ENCODE measurements around the gene AASS.
A peak's percentile ranks its signal among the peaks of the same experiment; 100 is the strongest.
"Not testable (repeated sequence)": the region's sequence is repeated elsewhere in the genome, so short reads cannot be mapped to it uniquely, and the experiment has no call there.

AASS gene

GRCh38 chr7:122143751-122144711 lies at the start of gene AASS:
AASS (minus strand) TSS chr7:122144249; CDS start chr7:122133726, 10,523 bp downstream.
- peak; percentile 90 for DNase-seq (ENCODE audit: low spot score)

GRCh38 chr7:122188785-122189184 lies 44.7 kb upstream of the AASS start:
- no peak for DNase-seq (ENCODE audit: low spot score)

- no peak for DNase-seq (ENCODE audit: low spot score)
Measured at GRCh38 chr7:122183106-122183505, 39.1 kb upstream of the AASS start.

- DNase-seq (ENCODE audit: low spot score): no peak
Measured at GRCh38 chr7:122182081-122182480, 38.0 kb upstream of the AASS start.

GRCh38 chr7:122172144-122172543 lies 28.1 kb upstream of the AASS start:
- DNase-seq (ENCODE audit: low spot score): not testable (repeated sequence)

- no peak for DNase-seq (ENCODE audit: low spot score)
Measured at GRCh38 chr7:122166740-122167139, 22.7 kb upstream of the AASS start.

GRCh38 chr7:122166275-122166674 lies 22.2 kb upstream of the AASS start:
- no peak for DNase-seq (ENCODE audit: low spot score)

- no peak for DNase-seq (ENCODE audit: low spot score)
Measured at GRCh38 chr7:122161628-122162027, 17.6 kb upstream of the AASS start.

- DNase-seq (ENCODE audit: low spot score): no peak
Measured at GRCh38 chr7:122155566-122155965, 11.5 kb upstream of the AASS start.

- no peak for DNase-seq (ENCODE audit: low spot score)
Measured at GRCh38 chr7:122148878-122149277, 4.8 kb upstream of the AASS start.

- DNase-seq (ENCODE audit: low spot score): no peak
Measured at GRCh38 chr7:122148081-122148480, 4.0 kb upstream of the AASS start.

- no peak for DNase-seq (ENCODE audit: low spot score)
Measured at GRCh38 chr7:122145937-122146645, 2.0 kb upstream of the AASS start.

GRCh38 chr7:122143376-122143750 lies 686 bp downstream of the AASS start:
- peak; percentile 19 for DNase-seq (ENCODE audit: low spot score)

GRCh38 chr7:122140918-122141317 lies 3.1 kb downstream of the AASS start:
- no peak for DNase-seq (ENCODE audit: low spot score)

- no peak for DNase-seq (ENCODE audit: low spot score)
Measured at GRCh38 chr7:122137251-122138077, 6.6 kb downstream of the AASS start.

- DNase-seq (ENCODE audit: low spot score): no peak
Measured at GRCh38 chr7:122136639-122137245, 7.3 kb downstream of the AASS start.

GRCh38 chr7:122136078-122136477 lies 8.0 kb downstream of the AASS start:
- no peak for DNase-seq (ENCODE audit: low spot score)

GRCh38 chr7:122135275-122135674 lies 8.8 kb downstream of the AASS start:
- DNase-seq (ENCODE audit: low spot score): no peak

GRCh38 chr7:122134793-122135192 lies 9.3 kb downstream of the AASS start:
- DNase-seq (ENCODE audit: low spot score): not testable (repeated sequence)

GRCh38 chr7:122133477-122133876 lies 10.6 kb downstream of the AASS start:
- no peak for DNase-seq (ENCODE audit: low spot score)

- DNase-seq (ENCODE audit: low spot score): no peak
Measured at GRCh38 chr7:122132341-122132740, 11.7 kb downstream of the AASS start.

- DNase-seq (ENCODE audit: low spot score): no peak
Measured at GRCh38 chr7:122123746-122124145, 20.3 kb downstream of the AASS start.
